ENCODE data around the gene KRT2.

GRCh38 chr12:52633383-52633782 lies 18.6 kb downstream of the KRT2 start:
- TF ChIP-seq CTCF (IDR thresholded peaks at IDR 0.05; ENCODE audit: insufficient read depth, low read depth, low read length) (no peak), EZH2 (IDR thresholded peaks at IDR 0.05; ENCODE audit: insufficient read depth, low read length) (no peak)

Measured in astrocyte (in vitro differentiated cells and primary cell).